Glutamatergic neuron (in vitro differentiated cells): Measurements from ENCODE around the gene RNF212. TPM values are rescaled to one million over a fixed set of nuclear protein-coding genes. Genes with fewer than 3 reads are reported as not detected.

Experiments used
- DNase-seq: peaks from one replicate; pipeline ENCODE4 v3.0.0; 2022
- H3K27ac Mint-ChIP-seq: one replicate; pipeline ENCODE4 v1.8.0; 2020; ENCODE audit warnings: mild to moderate bottlenecking, mixed read lengths, inconsistent platforms; ENCODE audit not compliant: unreplicated experiment
- H3K27me3 Mint-ChIP-seq: one replicate; pipeline ENCODE4 v1.8.0; 2020; ENCODE audit warnings: mild to moderate bottlenecking, moderate library complexity, mixed read lengths, inconsistent platforms; ENCODE audit not compliant: unreplicated experiment
- H3K36me3 Mint-ChIP-seq: one replicate; pipeline ENCODE4 v1.8.0; 2020; ENCODE audit warnings: mild to moderate bottlenecking, mixed read lengths, inconsistent platforms; ENCODE audit not compliant: unreplicated experiment
- H3K4me1 Mint-ChIP-seq: one replicate; pipeline ENCODE4 v1.8.0; 2020; ENCODE audit warnings: mild to moderate bottlenecking, low read depth, mixed read lengths, inconsistent platforms; ENCODE audit not compliant: unreplicated experiment
- H3K4me3 Mint-ChIP-seq: one replicate; pipeline ENCODE4 v1.8.0; 2020; ENCODE audit warnings: mild to moderate bottlenecking, mixed read lengths, inconsistent platforms; ENCODE audit not compliant: unreplicated experiment
- H3K9me3 Mint-ChIP-seq: one replicate; pipeline ENCODE4 v1.8.0; 2020; ENCODE audit warnings: mild to moderate bottlenecking, moderate library complexity, mixed read lengths, inconsistent platforms; ENCODE audit not compliant: unreplicated experiment
- CTCF ChIP-seq: fragments of 200-600 bp; sonication (generic); IDR thresholded peaks from one replicate; pipeline ENCODE4 v1.5.0; 2021; ENCODE audit not compliant: partially characterized antibody, unreplicated experiment
- total RNA-seq: library from RNA; stranded (reverse); fragmentation: NEBNext Ultra II Directional; extraction: Animal tissue kit (Norgen Biotek cat#: 25700); gene quantifications from one replicate; pipeline ENCODE4 v1.2.1, GENCODE V29; 2021; ENCODE audit not compliant: unreplicated experiment

Gene RNF212
- total RNA-seq, 1 donor from 2014 or later: 11.1 TPM

GRCh38 chr4:1092026-1092982 lies 21.1 kb downstream of the RNF212 start:
- no peak for TF ChIP-seq CTCF
- H3K27me3 Mint-ChIP-seq: peaks cover 10% of the 10 kb centered on the region
- H3K36me3 Mint-ChIP-seq: peaks cover 17% of the 10 kb centered on the region
- no peak overlapping the region for H3K27ac Mint-ChIP-seq
- H3K4me1 Mint-ChIP-seq: no peaks in the 10 kb centered on the region
- H3K9me3 Mint-ChIP-seq: peaks cover 21% of the 10 kb centered on the region
- DNase-seq: no peak
- H3K4me3 Mint-ChIP-seq: no peak overlapping the region

GRCh38 chr4:1091561-1091995 lies 21.8 kb downstream of the RNF212 start:
- H3K36me3 Mint-ChIP-seq: peaks cover 17% of the 10 kb centered on the region
- no peaks in the 10 kb centered on the region for H3K4me1 Mint-ChIP-seq
- DNase-seq: no peak
- H3K4me3 Mint-ChIP-seq: no peak overlapping the region
- H3K27ac Mint-ChIP-seq: no peak overlapping the region
- TF ChIP-seq CTCF: no peak
- H3K9me3 Mint-ChIP-seq: peaks cover 21% of the 10 kb centered on the region
- H3K27me3 Mint-ChIP-seq: peaks cover 10% of the 10 kb centered on the region

- H3K36me3 Mint-ChIP-seq: peaks cover 17% of the 10 kb centered on the region
- no peak for TF ChIP-seq CTCF
These were observed 22.6 kb downstream of the RNF212 start for GRCh38 chr4:1090465-1091440.

GRCh38 chr4:1090036-1090435 lies 23.3 kb downstream of the RNF212 start:
- H3K27ac Mint-ChIP-seq: no peak overlapping the region
- H3K4me3 Mint-ChIP-seq: no peak overlapping the region
- H3K27me3 Mint-ChIP-seq: peaks cover 13% of the 10 kb centered on the region
- peaks cover 22% of the 10 kb centered on the region for H3K9me3 Mint-ChIP-seq
- H3K36me3 Mint-ChIP-seq: peaks cover 17% of the 10 kb centered on the region
- H3K4me1 Mint-ChIP-seq: peaks cover 4% of the 10 kb centered on the region
- DNase-seq: no peak
- no peak for TF ChIP-seq CTCF

More at GRCh38 chr4:1090465-1091440, 22.6 kb downstream of the RNF212 start:
- no peak overlapping the region for H3K4me3 Mint-ChIP-seq
- peaks cover 22% of the 10 kb centered on the region for H3K9me3 Mint-ChIP-seq
- H3K27ac Mint-ChIP-seq: no peak overlapping the region
- peaks cover 13% of the 10 kb centered on the region for H3K27me3 Mint-ChIP-seq
- no peak for DNase-seq
- peaks cover 2% of the 10 kb centered on the region for H3K4me1 Mint-ChIP-seq
